GM23338 (cell line): ENCODE results near the gene YES1.

ENCODE experiments used
- CTCF ChIP-seq, 2 experiments: fragments of 200-600 bp in 1 of 2; sonication (generic) in 1 of 2; conservative IDR thresholded peaks; 2 replicates each; pipeline versions ENCODE4 v1.5.1 to v1.6.1; 2016 to 2017; ENCODE audit warnings: antibody characterized with exemption in 2 of 2, low read depth in 2 of 2, mild to moderate bottlenecking in 2 of 2, moderate library complexity in 1 of 2
- EZH2 ChIP-seq: fragments of 200-600 bp; sonication (generic); IDR thresholded peaks from one replicate; pipeline ENCODE4 v1.8.0; 2017; ENCODE audit warnings: antibody characterized with exemption, mild to moderate bottlenecking, low read depth; ENCODE audit not compliant: unreplicated experiment
- EZH2phosphoT487 ChIP-seq: fragments of 200-600 bp; sonication (generic); IDR thresholded peaks from one replicate; pipeline ENCODE4 v1.8.1; 2018; ENCODE audit warnings: antibody characterized with exemption; ENCODE audit not compliant: unreplicated experiment
- POLR2AphosphoS5 ChIP-seq: IDR thresholded peaks from 2 replicates; pipeline ENCODE4 v1.6.1; 2016; ENCODE audit warnings: antibody characterized with exemption, low read depth
- REST ChIP-seq: IDR thresholded peaks from one replicate; pipeline ENCODE4 v1.6.1; 2018; ENCODE audit warnings: antibody characterized with exemption; ENCODE audit not compliant: unreplicated experiment

GRCh38 chr18:799943-800342 lies 12.1 kb downstream of the YES1 start:
- no peak for TF ChIP-seq CTCF (conservative IDR thresholded peaks at IDR 0.05; ENCODE audit: low read depth in 2 of 2)
- TF ChIP-seq EZH2, result no peak
- no peak for TF ChIP-seq REST
- TF ChIP-seq POLR2AphosphoS5, result no peak
- TF ChIP-seq EZH2phosphoT487, result no peak
